ENCODE results near the gene CIRBP. TPM values are rescaled to one million over a fixed set of nuclear protein-coding genes. Genes with fewer than 3 reads are reported as not detected.

Gene CIRBP
- total and polyA plus RNA-seq, 2 of the 13 experiments (the other 11 are each of a cell fraction or from before 2014, with no cell fraction given), result 133 to 140 TPM

GRCh38 chr19:1248786-1249297, 20.3 kb upstream of the CIRBP start (continued):
- TF ChIP-seq ZNF703 (CRISPR knock-in tag; IDR thresholded peaks at IDR 0.05; ENCODE audit: borderline replicate concordance), result peak; percentile 58; the same call in 1 of the 2 replicates
- TF ChIP-seq SMAD9 (CRISPR knock-in tag; IDR thresholded peaks at IDR 0.05), result no peak
- peak; percentile 43; the same call in 1 of the 2 replicates for TF ChIP-seq UBTF (CRISPR knock-in tag; IDR thresholded peaks at IDR 0.05)
- TF ChIP-seq ZMYM3 (CRISPR knock-in tag; IDR thresholded peaks at IDR 0.05), result no peak
- TF ChIP-seq E2F2 (CRISPR knock-in tag; IDR thresholded peaks at IDR 0.05; ENCODE audit: borderline replicate concordance), result no peak
- 0 out of 2 replicates have a peak, but pooled peaks have one; percentile 13 for TF ChIP-seq HOXA3 (CRISPR knock-in tag; IDR thresholded peaks at IDR 0.05)
- 0 out of 2 replicates have a peak, but pooled peaks have one; percentile 18 for TF ChIP-seq ZHX2 (IDR thresholded peaks at IDR 0.05; ENCODE audit: low read depth)
- TF ChIP-seq ZHX2 (CRISPR knock-in tag; IDR thresholded peaks at IDR 0.05; ENCODE audit: borderline replicate concordance), result no peak
- TF ChIP-seq SIX4 (CRISPR knock-in tag; IDR thresholded peaks at IDR 0.05), result no peak
- TF ChIP-seq RBFOX2 (IDR thresholded peaks at IDR 0.05; ENCODE audit: low read depth, low read length), result peak; percentile 88
- peak; percentile 62; the same call in 1 of the 2 replicates for TF ChIP-seq ZC3H4 (CRISPR knock-in tag; IDR thresholded peaks at IDR 0.05; ENCODE audit: borderline replicate concordance)
- TF ChIP-seq ZNF354B (CRISPR knock-in tag; IDR thresholded peaks at IDR 0.05), result no peak
- peak in 1 of 2 experiments; percentile 60; a peak in 1 of 4 replicates for TF ChIP-seq NR2F1 (CRISPR knock-in tag; IDR thresholded peaks at IDR 0.05)
- TF ChIP-seq ZNF121 (CRISPR knock-in tag; IDR thresholded peaks at IDR 0.05), result peak; percentile 56; the same call in 1 of the 2 replicates
- peak in 1 of 2 experiments; percentile 35; a peak in 2 of 4 replicates for TF ChIP-seq EP300 (IDR thresholded peaks at IDR 0.05; ENCODE audit: low read depth in 2 of 2, low read length in 2 of 2)
- TF ChIP-seq EP300 (CRISPR knock-in tag; IDR thresholded peaks at IDR 0.05; ENCODE audit: borderline replicate concordance), result no peak
- peak; percentile 40 for TF ChIP-seq SRSF1 (optimal IDR thresholded peaks at IDR 0.05; ENCODE audit: low read depth, low read length)
- peak; percentile 16 for TF ChIP-seq SAP130 (CRISPR knock-in tag; IDR thresholded peaks at IDR 0.05; ENCODE audit: low read depth)
- peak; percentile 17 for TF ChIP-seq YY1 (IDR thresholded peaks at IDR 0.05; ENCODE audit: insufficient read depth, insufficient replicate concordance, low read depth, low read length)
- TF ChIP-seq NFKB2 (CRISPR knock-in tag; IDR thresholded peaks at IDR 0.05; ENCODE audit: borderline replicate concordance), result 0 out of 2 replicates have a peak, but pooled peaks have one; percentile 5
- 0 out of 2 replicates have a peak, but pooled peaks have one; percentile 7 for TF ChIP-seq SNAI1 (CRISPR knock-in tag; IDR thresholded peaks at IDR 0.05; ENCODE audit: borderline replicate concordance)

Data from HepG2 (cell line).